NCI-H345 (cell line): Measurements from ENCODE around the gene TOP2A.

Source experiments
- DNase-seq: peaks from one replicate; lab custom pipeline; 2025; lab: John Stamatoyannopoulos, UW

TOP2A gene

GRCh38 chr17:40358323-40359038, 59.2 kb downstream of the TOP2A start:
- DNase-seq: peak; percentile 82

- DNase-seq: no peak
Measured at GRCh38 chr17:40356990-40357881, 60.5 kb downstream of the TOP2A start.

GRCh38 chr17:40355804-40356758, 61.6 kb downstream of the TOP2A start:
- DNase-seq: no peak

- DNase-seq: peak; percentile 20
Measured at GRCh38 chr17:40355123-40355803, 62.4 kb downstream of the TOP2A start.

- DNase-seq: no peak
Measured at GRCh38 chr17:40354221-40355122, 63.2 kb downstream of the TOP2A start.

- DNase-seq: no peak
Measured at GRCh38 chr17:40352779-40353394, 64.8 kb downstream of the TOP2A start.

GRCh38 chr17:40352237-40352778, 65.4 kb downstream of the TOP2A start:
- DNase-seq: no peak

GRCh38 chr17:40351359-40352236, 66.1 kb downstream of the TOP2A start:
- no peak for DNase-seq

- DNase-seq: no peak
Measured at GRCh38 chr17:40350689-40351358, 66.9 kb downstream of the TOP2A start.

- DNase-seq: no peak
Measured at GRCh38 chr17:40349895-40350688, 67.6 kb downstream of the TOP2A start.

- no peak for DNase-seq
Measured at GRCh38 chr17:40349477-40349894, 68.2 kb downstream of the TOP2A start.

- DNase-seq: peak; percentile 47
Measured at GRCh38 chr17:40348562-40349476, 68.9 kb downstream of the TOP2A start.

GRCh38 chr17:40348136-40348504, 69.6 kb downstream of the TOP2A start:
- DNase-seq: no peak

- DNase-seq: no peak
Measured at GRCh38 chr17:40347319-40348135, 70.2 kb downstream of the TOP2A start.

- DNase-seq: no peak
Measured at GRCh38 chr17:40346765-40347158, 70.9 kb downstream of the TOP2A start.
